ENCODE measurements around the gene PTPN9. TPM values are rescaled to one million over a fixed set of nuclear protein-coding genes. Genes with fewer than 3 reads are reported as not detected.

Gene PTPN9
- total RNA-seq: 37.2 and 39.0 TPM in 2 replicates

DNA sequence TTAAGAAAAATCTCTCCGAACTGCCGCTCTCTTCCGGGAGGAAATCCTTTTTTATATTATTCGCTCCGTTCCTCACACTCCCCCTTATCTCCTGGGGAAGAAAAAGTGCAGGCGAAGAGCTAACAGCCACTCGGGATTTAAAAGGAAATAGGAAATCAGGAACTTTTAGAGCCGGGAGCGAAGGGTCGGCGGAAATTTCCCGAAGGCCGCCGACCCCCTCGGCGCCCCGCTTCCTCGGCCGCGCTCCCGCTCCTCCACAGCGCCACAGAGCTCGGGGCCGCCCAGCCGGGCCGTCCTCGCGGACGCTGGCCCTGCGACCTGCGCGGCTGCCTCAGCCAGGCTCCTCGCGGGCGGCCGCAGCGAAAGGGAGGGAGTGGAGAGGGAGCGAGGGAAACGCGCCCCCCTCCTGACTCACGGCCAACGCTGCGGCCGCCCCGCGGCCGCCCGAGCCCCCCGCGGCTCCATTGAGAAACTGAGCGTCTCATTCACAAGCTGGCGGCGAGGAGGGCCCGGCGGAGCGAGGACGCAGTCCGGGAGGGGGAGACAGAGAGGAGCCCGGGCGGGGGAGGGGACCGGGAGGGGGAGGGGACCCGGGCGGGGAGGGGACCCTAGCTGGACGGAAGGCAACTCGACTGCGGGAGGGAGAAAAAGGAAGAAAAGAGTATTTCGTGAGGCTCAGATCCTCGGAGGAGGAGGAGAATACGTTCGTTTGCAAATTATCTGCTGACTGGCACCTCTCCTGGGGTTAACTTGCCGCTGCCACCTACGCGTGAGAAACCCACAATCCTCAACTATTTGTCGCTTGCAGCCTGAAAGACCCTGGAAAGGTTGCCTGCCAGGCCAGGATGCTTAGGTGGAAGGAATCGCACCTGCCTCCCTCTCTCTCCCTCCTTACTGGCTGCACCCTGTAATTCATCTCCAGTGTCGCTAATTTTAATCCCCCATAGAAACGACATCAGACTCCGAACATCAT lies at the start of gene PTPN9:
Gene PTPN9 (minus strand): TSS at position 368 of the 973 bp plus-strand sequence. CDS start 539 bp downstream, outside the sequence.
- Histone ChIP-seq H3K36me3 (ENCODE audit: control insufficient read depth, insufficient read depth, low read length) (no peaks in the 10 kb centered on the region), H3K27me3 (ENCODE audit: control insufficient read depth, insufficient read depth, low read length) (no peaks in the 10 kb centered on the region), H3K4me3 (ENCODE audit: low read depth, low read length) (peak within 1 kb of the TSS; percentile 57)
- no peak for DNase-seq (ENCODE audit: low read depth)
- peak; percentile 52 for TF ChIP-seq CTCF (IDR thresholded peaks at IDR 0.05; ENCODE audit: insufficient read depth, low read length, poor library complexity, severe bottlenecking)

DNA sequence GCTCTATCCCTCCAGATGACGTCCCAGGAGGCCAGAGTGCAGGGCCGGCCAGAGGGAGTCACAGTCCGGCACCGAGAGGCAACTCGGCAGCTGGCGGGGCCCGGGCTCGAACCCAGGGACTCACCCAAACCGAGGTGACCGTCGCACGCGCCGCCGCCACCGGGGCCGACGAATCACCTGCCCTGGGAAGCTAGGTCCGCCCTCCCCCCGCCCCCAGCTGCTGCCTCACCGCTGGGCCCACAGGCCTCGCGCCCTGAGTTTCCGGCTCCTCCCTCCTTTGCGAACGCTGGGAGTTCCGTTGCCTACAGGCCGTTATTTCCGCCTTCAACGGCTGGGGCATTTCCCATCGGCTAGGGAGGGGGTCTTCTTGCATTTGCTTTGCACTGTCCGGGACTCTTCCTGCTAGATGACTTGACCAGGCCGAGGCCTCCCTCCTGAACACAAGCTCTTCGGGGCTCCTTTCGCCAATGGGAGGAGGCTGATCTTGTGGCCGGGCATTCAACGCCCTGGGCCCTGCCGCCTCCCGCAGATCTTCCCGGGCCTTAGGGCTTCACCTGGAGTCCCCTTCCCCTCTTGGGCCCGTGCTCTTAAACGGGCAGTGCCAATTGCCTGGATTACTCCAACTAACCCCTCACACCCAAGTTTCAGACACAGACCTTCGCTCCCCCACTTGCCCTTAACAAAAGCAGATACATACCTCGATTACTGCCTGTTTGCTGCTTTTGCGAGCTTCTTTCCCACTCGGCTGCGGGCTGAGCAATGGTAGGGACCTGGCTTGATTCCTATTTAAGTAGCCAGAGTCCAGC lies 46.6 kb upstream of the PTPN9 start, which contains the start of gene SNUPN:
Gene SNUPN (minus strand): TSS at position 184 of the 806 bp plus-strand sequence. CDS start 4,674 bp downstream, outside the sequence.
- TF ChIP-seq CTCF (IDR thresholded peaks at IDR 0.05; ENCODE audit: insufficient read depth, low read length, poor library complexity, severe bottlenecking): no peak
- H3K27me3 ChIP-seq (ENCODE audit: control insufficient read depth, insufficient read depth, low read length): no peaks in the 10 kb centered on the region
- H3K4me3 ChIP-seq (ENCODE audit: low read depth, low read length): peak within 1 kb of the TSS; percentile 92
- no peaks in the 10 kb centered on the region for H3K36me3 ChIP-seq (ENCODE audit: control insufficient read depth, insufficient read depth, low read length)
- no peak for DNase-seq (ENCODE audit: low read depth)

- no peak for DNase-seq (ENCODE audit: low read depth)
- no peaks in the 10 kb centered on the region for H3K27me3 ChIP-seq (ENCODE audit: control insufficient read depth, insufficient read depth, low read length)
- H3K4me3 ChIP-seq (ENCODE audit: low read depth, low read length): no peak overlapping the region
- TF ChIP-seq CTCF (IDR thresholded peaks at IDR 0.05; ENCODE audit: insufficient read depth, low read length, poor library complexity, severe bottlenecking): no peak
- H3K36me3 ChIP-seq (ENCODE audit: control insufficient read depth, insufficient read depth, low read length): no peaks in the 10 kb centered on the region
Observed at GRCh38 chr15:75622505-75622904, 43.4 kb upstream of the PTPN9 start.

DNA sequence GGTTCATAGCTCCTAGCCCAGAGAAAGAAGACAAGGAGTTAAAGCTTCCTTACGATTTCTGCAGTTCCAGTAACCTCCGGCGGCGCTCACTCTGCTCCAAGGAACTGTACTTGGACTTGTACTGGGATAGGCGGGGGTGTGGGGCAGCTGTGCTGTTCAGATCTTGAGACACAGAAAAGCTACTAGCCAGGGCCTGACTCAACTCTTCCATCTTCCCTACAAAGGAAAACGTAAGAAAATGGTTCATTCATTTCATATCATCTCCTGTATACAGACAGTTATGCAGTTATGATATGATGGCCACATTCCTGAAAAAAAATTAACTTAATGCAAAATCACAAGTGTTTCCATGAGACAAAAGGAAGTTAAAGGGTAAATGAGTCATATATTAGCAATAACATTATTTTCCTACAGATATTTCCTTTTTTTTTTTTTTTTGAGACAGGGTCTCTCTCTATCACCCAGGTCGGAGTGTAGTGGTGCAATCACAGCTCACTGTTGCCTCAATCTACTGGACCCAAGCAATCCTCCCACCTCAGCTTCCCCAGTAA lies 41.8 kb upstream of the PTPN9 start:
- no peak for DNase-seq (ENCODE audit: low read depth)

More for the DNA sequence above, 41.8 kb upstream of the PTPN9 start:
- TF ChIP-seq CTCF (IDR thresholded peaks at IDR 0.05; ENCODE audit: insufficient read depth, low read length, poor library complexity, severe bottlenecking): no peak
- Histone ChIP-seq H3K4me3 (ENCODE audit: low read depth, low read length) (no peak overlapping the region), H3K27me3 (ENCODE audit: control insufficient read depth, insufficient read depth, low read length) (no peaks in the 10 kb centered on the region), H3K36me3 (ENCODE audit: control insufficient read depth, insufficient read depth, low read length) (peaks cover 1% of the 10 kb centered on the region)
